ENCODE data around the gene SPATA31C2.

DNA sequence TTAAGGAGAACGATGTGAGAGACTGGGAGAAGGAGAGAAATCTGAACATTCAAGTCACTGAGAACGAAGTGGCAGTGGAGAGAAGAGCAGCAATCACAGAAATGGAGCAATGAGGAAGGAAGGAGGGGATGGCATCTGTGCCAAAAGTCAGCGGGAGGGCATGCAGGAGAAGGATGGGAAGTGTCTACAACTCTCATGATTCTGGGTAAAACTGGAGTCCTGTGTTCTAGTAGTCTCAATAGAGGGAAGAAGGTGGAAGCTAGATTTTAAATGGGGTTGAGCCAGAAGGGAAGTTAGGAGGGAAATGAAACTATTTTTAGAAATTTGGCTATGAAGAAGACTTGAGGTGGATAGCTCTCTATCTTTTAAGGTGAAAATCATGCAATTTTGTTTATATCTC is 39.1 kb upstream of the SPATA31C2 start:
- TF ChIP-seq CTCF (IDR thresholded peaks at IDR 0.05) (no peak), POLR2A (IDR thresholded peaks at IDR 0.05) (no peak), POLR2AphosphoS5 (IDR thresholded peaks at IDR 0.05) (no peak)
